RPMI8226 (cell line): Measurements from ENCODE around the gene AKR7A2.

Experiments used
- DNase-seq: peaks from one replicate; pipeline ENCODE4 v3.0.0-alpha.2; 2015

The AKR7A2 gene

GRCh38 chr1:19311931-19312781, at the start of gene AKR7A2, which contains the start of gene SLC66A1:
AKR7A2 (minus strand) TSS chr1:19312144; CDS start chr1:19312124, 20 bp downstream.
SLC66A1 (plus strand) TSS chr1:19312326; CDS start chr1:19317678, 5,352 bp downstream.
- peak; percentile 97 for DNase-seq

GRCh38 chr1:19360843-19361610, 49.1 kb upstream of the AKR7A2 start:
- DNase-seq, result no peak

GRCh38 chr1:19360432-19360831, 48.5 kb upstream of the AKR7A2 start:
- no peak for DNase-seq

- no peak for DNase-seq
These were observed 48.1 kb upstream of the AKR7A2 start for GRCh38 chr1:19360016-19360415.

- no peak for DNase-seq
These were observed 47.4 kb upstream of the AKR7A2 start for GRCh38 chr1:19359357-19359756.

- DNase-seq, result no peak
These were observed 46.8 kb upstream of the AKR7A2 start for GRCh38 chr1:19358710-19359109.

- DNase-seq, result no peak
These were observed 45.5 kb upstream of the AKR7A2 start for GRCh38 chr1:19357299-19357986.

GRCh38 chr1:19356266-19356665, 44.3 kb upstream of the AKR7A2 start:
- no peak for DNase-seq

- no peak for DNase-seq
These were observed 42.6 kb upstream of the AKR7A2 start for GRCh38 chr1:19354531-19354981.

GRCh38 chr1:19353596-19353995, 41.7 kb upstream of the AKR7A2 start:
- DNase-seq, result no peak

- DNase-seq, result no peak
These were observed 40.9 kb upstream of the AKR7A2 start for GRCh38 chr1:19352839-19353238.

GRCh38 chr1:19351873-19352272, 39.9 kb upstream of the AKR7A2 start:
- no peak for DNase-seq

- DNase-seq, result no peak
These were observed 38.6 kb upstream of the AKR7A2 start for GRCh38 chr1:19350566-19350965.

- DNase-seq, result no peak
These were observed 38.1 kb upstream of the AKR7A2 start for GRCh38 chr1:19349999-19350398.

- DNase-seq, result no peak
These were observed 36.7 kb upstream of the AKR7A2 start for GRCh38 chr1:19348441-19349198.

- DNase-seq, result no peak
These were observed 35.7 kb upstream of the AKR7A2 start for GRCh38 chr1:19347533-19348172.

- DNase-seq, result no peak
These were observed 34.1 kb upstream of the AKR7A2 start for GRCh38 chr1:19346026-19346425.

GRCh38 chr1:19345391-19345790, 33.4 kb upstream of the AKR7A2 start:
- no peak for DNase-seq

GRCh38 chr1:19344831-19345230, 32.9 kb upstream of the AKR7A2 start:
- no peak for DNase-seq

GRCh38 chr1:19344372-19344810, 32.4 kb upstream of the AKR7A2 start:
- DNase-seq, result peak; percentile 51

GRCh38 chr1:19343617-19344350, 31.8 kb upstream of the AKR7A2 start:
- DNase-seq, result no peak
